ENCODE measurements around the gene SLC24A3.

GRCh38 chr20:19761841-19762240 is 549.4 kb downstream of the SLC24A3 start:
- TF ChIP-seq CTCF (IDR thresholded peaks at IDR 0.05): no peak
- TF ChIP-seq ZFX (IDR thresholded peaks at IDR 0.05; ENCODE audit: borderline replicate concordance): no peak
